WTC11 (cell line): ENCODE results near the gene BFSP1. TPM values are rescaled to one million over a fixed set of nuclear protein-coding genes. Genes with fewer than 3 reads are reported as not detected.

Experiments used
- ATAC-seq: fragments of 200-7000 bp; cut with Tn5 transposase; 2 replicates; pipeline ENCODE4 v1.10.0; 2021; ENCODE audit warnings: mild to moderate bottlenecking, moderate library complexity
- CTCF ChIA-PET: fragments of 300-600 bp; sonication (Branson Sonifier 250); formaldehyde crosslinking; loops from one replicate; lab custom pipeline; 2021; ENCODE audit warnings: antibody characterized with exemption; lab: Charles Lee
- POLR2A ChIA-PET: fragments of 350-600 bp; sonication (Branson Sonifier 250); formaldehyde crosslinking; loops from one replicate; lab custom pipeline; 2021; ENCODE audit warnings: antibody characterized with exemption; lab: Charles Lee
- DNase-seq: peaks from one replicate; pipeline ENCODE4 v3.0.0; 2021; ENCODE audit warnings: low spot score
- H3K27ac Mint-ChIP-seq: 2 replicates; pipeline ENCODE4 v1.8.0; 2021; ENCODE audit warnings: mixed read lengths
- H3K27me3 Mint-ChIP-seq: 2 replicates; pipeline ENCODE4 v1.8.0; 2021; ENCODE audit warnings: low read depth, mild to moderate bottlenecking, moderate library complexity, mixed read lengths
- H3K36me3 Mint-ChIP-seq: 2 replicates; pipeline ENCODE4 v1.8.0; 2021; ENCODE audit warnings: mixed read lengths
- H3K4me1 Mint-ChIP-seq: 2 replicates; pipeline ENCODE4 v1.8.0; 2022; ENCODE audit warnings: mixed read lengths
- H3K4me3 Mint-ChIP-seq: 2 replicates; pipeline ENCODE4 v1.8.0; 2021; ENCODE audit warnings: mild to moderate bottlenecking, moderate library complexity, mixed read lengths
- H3K9me3 Mint-ChIP-seq: 2 replicates; pipeline ENCODE4 v1.8.0; 2021; ENCODE audit warnings: mixed read lengths
- ESRRA ChIP-seq: sonication (generic); formaldehyde crosslinking; IDR thresholded peaks from 2 replicates; pipeline ENCODE4 v1.8.1; 2022; ENCODE audit warnings: mild to moderate bottlenecking, missing genetic modification reagents, borderline replicate concordance
- FOXJ3 ChIP-seq: sonication (generic); formaldehyde crosslinking; IDR thresholded peaks from 2 replicates; pipeline ENCODE4 v1.9.0; 2021; ENCODE audit warnings: missing genetic modification reagents, mild to moderate bottlenecking, borderline replicate concordance
- FOXK1 ChIP-seq: sonication (generic); formaldehyde crosslinking; IDR thresholded peaks from 2 replicates; pipeline ENCODE4 v1.8.0; 2022; ENCODE audit warnings: mild to moderate bottlenecking, moderate library complexity, missing genetic modification reagents
- IRF2 ChIP-seq: sonication (generic); formaldehyde crosslinking; IDR thresholded peaks from 2 replicates; pipeline ENCODE4 v1.8.0; 2022; ENCODE audit warnings: low read depth, missing genetic modification reagents, borderline replicate concordance
- JUN ChIP-seq: sonication (generic); formaldehyde crosslinking; IDR thresholded peaks from 2 replicates; pipeline ENCODE4 v1.8.0; 2023; ENCODE audit warnings: mild to moderate bottlenecking, missing genetic modification reagents
- MXD4 ChIP-seq: fragments of 250-450 bp; sonication (Bioruptor Pico); IDR thresholded peaks from 2 replicates; pipeline ENCODE4 v1.8.0; 2021; ENCODE audit warnings: mild to moderate bottlenecking, moderate library complexity, borderline replicate concordance
- NFYB ChIP-seq: sonication (generic); formaldehyde crosslinking; conservative IDR thresholded peaks from 2 replicates; pipeline ENCODE4 v1.8.0; 2022; ENCODE audit warnings: low read depth, missing genetic modification reagents
- NR1H2 ChIP-seq: sonication (generic); formaldehyde crosslinking; IDR thresholded peaks from 2 replicates; pipeline ENCODE4 v1.9.0; 2021; ENCODE audit warnings: mild to moderate bottlenecking, moderate library complexity, missing genetic modification reagents
- NR2C2 ChIP-seq: sonication (generic); formaldehyde crosslinking; IDR thresholded peaks from 2 replicates; pipeline ENCODE4 v1.8.0; 2022; ENCODE audit warnings: mild to moderate bottlenecking, missing genetic modification reagents
- NR3C1 ChIP-seq: sonication (generic); formaldehyde crosslinking; conservative IDR thresholded peaks from 2 replicates; pipeline ENCODE4 v1.8.1; 2023; ENCODE audit warnings: low read depth, mild to moderate bottlenecking, missing genetic modification reagents
- PRRX2 ChIP-seq: fragments of 250-450 bp; sonication (Bioruptor Pico); IDR thresholded peaks from 2 replicates; pipeline ENCODE4 v1.8.0; 2021; ENCODE audit warnings: mild to moderate bottlenecking
- SMAD4 ChIP-seq: sonication (generic); formaldehyde crosslinking; IDR thresholded peaks from 2 replicates; pipeline ENCODE4 v1.8.0; 2022; ENCODE audit warnings: mild to moderate bottlenecking, missing genetic modification reagents
- SOX15 ChIP-seq: fragments of 250-450 bp; sonication (Bioruptor Pico); IDR thresholded peaks from 2 replicates; pipeline ENCODE4 v1.9.0; 2021; ENCODE audit warnings: mild to moderate bottlenecking
- TCF7 ChIP-seq: sonication (generic); formaldehyde crosslinking; IDR thresholded peaks from 2 replicates; pipeline ENCODE4 v1.8.0; 2022; ENCODE audit warnings: mild to moderate bottlenecking, low read depth, missing genetic modification reagents, moderate library complexity
- ZBTB21 ChIP-seq: sonication (generic); formaldehyde crosslinking; IDR thresholded peaks from 2 replicates; pipeline ENCODE4 v1.8.1; 2023; ENCODE audit warnings: mild to moderate bottlenecking, missing genetic modification reagents, borderline replicate concordance
- ZNF138 ChIP-seq: sonication (generic); formaldehyde crosslinking; conservative IDR thresholded peaks from 2 replicates; pipeline ENCODE4 v1.8.1; 2022; ENCODE audit warnings: mild to moderate bottlenecking, moderate library complexity, missing genetic modification reagents
- ZNF219 ChIP-seq: sonication (generic); formaldehyde crosslinking; IDR thresholded peaks from 2 replicates; pipeline ENCODE4 v1.8.0; 2023; ENCODE audit warnings: missing genetic modification reagents, mild to moderate bottlenecking, borderline replicate concordance
- ZNF232 ChIP-seq: sonication (generic); formaldehyde crosslinking; IDR thresholded peaks from 2 replicates; pipeline ENCODE4 v1.8.0; 2022; ENCODE audit warnings: mild to moderate bottlenecking, missing genetic modification reagents
- ZNF317 ChIP-seq: sonication (generic); formaldehyde crosslinking; IDR thresholded peaks from 2 replicates; pipeline ENCODE4 v1.8.1; 2023; ENCODE audit warnings: low read depth, mild to moderate bottlenecking, moderate library complexity, missing genetic modification reagents, borderline replicate concordance
- ZNF423 ChIP-seq: fragments of 250-450 bp; sonication (Bioruptor Pico); IDR thresholded peaks from 2 replicates; pipeline ENCODE4 v2.1.2; 2022; ENCODE audit warnings: mild to moderate bottlenecking, moderate library complexity
- ZNF671 ChIP-seq: fragments of 250-450 bp; sonication (Bioruptor Pico); IDR thresholded peaks from 2 replicates; pipeline ENCODE4 v1.8.0; 2021; ENCODE audit warnings: mild to moderate bottlenecking
- total RNA-seq: library from RNA; stranded (reverse); gene quantifications from 3 replicates; pipeline ENCODE4 v1.2.3, GENCODE V29; 2021
- TF ChIP-seq, protein P1 (sequence below): sonication (generic); formaldehyde crosslinking; IDR thresholded peaks from 2 replicates; pipeline ENCODE4 v1.8.1; 2022; ENCODE audit warnings: low read depth, mild to moderate bottlenecking, moderate library complexity, missing genetic modification reagents, borderline replicate concordance
- TF ChIP-seq, protein P2 (sequence below): sonication (generic); formaldehyde crosslinking; IDR thresholded peaks from 2 replicates; pipeline ENCODE4 v1.8.0; 2022; ENCODE audit warnings: mild to moderate bottlenecking, missing genetic modification reagents
- TF ChIP-seq, protein P3 (sequence below): sonication (generic); formaldehyde crosslinking; IDR thresholded peaks from 2 replicates; pipeline ENCODE4 v1.8.0; 2023; ENCODE audit warnings: missing genetic modification reagents
- TF ChIP-seq, protein P4 (sequence below): sonication (generic); formaldehyde crosslinking; IDR thresholded peaks from 2 replicates; pipeline ENCODE4 v1.8.1; 2023; ENCODE audit warnings: mild to moderate bottlenecking, missing genetic modification reagents, borderline replicate concordance
- TF ChIP-seq, protein P5 (sequence below): fragments of 250-450 bp; sonication (Bioruptor Pico); IDR thresholded peaks from 2 replicates; pipeline ENCODE4 v1.9.0; 2021; ENCODE audit warnings: moderate library complexity, mild to moderate bottlenecking, inconsistent platforms, borderline replicate concordance
- TF ChIP-seq, protein P6 (sequence below): sonication (generic); formaldehyde crosslinking; IDR thresholded peaks from 2 replicates; pipeline ENCODE4 v1.8.0; 2023; ENCODE audit warnings: mild to moderate bottlenecking, missing genetic modification reagents

The BFSP1 gene
- total RNA-seq, 1 experiment from 2014 or later: 3.0 TPM

DNA sequence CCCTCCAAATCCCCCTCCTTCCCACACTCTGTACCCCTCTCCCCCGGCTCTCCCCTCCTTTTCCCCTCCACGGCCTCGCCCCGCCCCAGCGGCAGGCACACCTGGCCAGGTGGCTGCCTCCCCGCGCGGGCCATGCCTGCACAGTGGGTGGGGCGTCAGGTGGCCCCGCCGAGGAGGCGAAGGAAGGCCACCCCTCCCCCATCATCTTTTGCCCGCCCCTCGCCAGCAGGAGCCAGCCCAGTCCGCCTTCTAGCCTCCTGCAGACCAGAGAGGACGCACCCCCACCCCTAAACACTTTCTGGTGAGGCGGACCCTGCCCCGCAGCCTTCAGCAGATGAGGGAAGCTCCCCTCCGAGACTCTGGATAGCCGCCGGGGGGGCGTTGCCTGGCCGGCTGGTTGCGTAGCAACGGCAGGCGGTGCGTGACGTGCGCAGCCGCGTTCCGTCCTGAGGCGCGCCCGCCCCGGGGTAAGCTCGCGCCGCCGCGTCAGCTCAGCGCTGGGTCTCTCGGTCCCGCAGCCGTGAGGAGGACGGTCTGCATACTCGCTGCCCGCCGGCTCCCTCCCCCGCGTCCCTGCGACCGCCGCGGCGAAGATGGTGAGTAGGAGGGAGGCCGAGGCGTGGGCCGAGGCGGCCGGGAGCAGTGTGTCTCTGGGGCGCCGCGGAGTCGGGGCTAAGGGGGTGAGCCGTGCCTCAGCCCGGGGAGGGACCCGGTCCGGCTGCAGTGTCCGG, 38.6 kb upstream of the BFSP1 start, which contains the start of gene DSTN:
Gene DSTN (plus strand): TSS at position 460 of the 731 bp plus-strand sequence. CDS start 134 bp downstream, at position 594.
- peaks cover 4% of the 10 kb centered on the region; the same call in 1 of the 2 replicates for H3K9me3 Mint-ChIP-seq
- H3K27ac Mint-ChIP-seq: peak within 1 kb of the TSS; percentile 94
- DNase-seq (peak; percentile 97), ATAC-seq (peak; percentile 93)
- H3K36me3 Mint-ChIP-seq: 0 out of 2 replicates have a peak, but pooled peaks cover 2% of the 10 kb centered on the region
- CTCF ChIA-PET: interaction anchor here (0.7 to 1.9 kb wide), 14 partner anchors 10 to 369 kb away, joined by 3 to 12 read pairs (median 4); partner anchors contain the start of genes BFSP1 and RRBP1
- POLR2A ChIA-PET: interaction anchor here (0.6 to 2.7 kb wide), 17 partner anchors 8 to 400 kb away, joined by 3 to 23 read pairs (median 6); partner anchors contain the start of genes BFSP1, MGME1, RRBP1 and SNX5
- H3K4me1 Mint-ChIP-seq: peaks cover 50% of the 10 kb centered on the region
- peak within 1 kb of the TSS; percentile 88 for H3K4me3 Mint-ChIP-seq
- no peaks in the 10 kb centered on the region for H3K27me3 Mint-ChIP-seq
- TF ChIP-seq ZNF317 (CRISPR knock-in tag): no peak
- TF ChIP-seq MXD4 (CRISPR knock-in tag): no peak
- no peak for TF ChIP-seq NFYB (CRISPR knock-in tag)
- TF ChIP-seq NR3C1: 0 out of 2 replicates have a peak, but pooled peaks have one; percentile 81
- TF ChIP-seq, protein P1, sequence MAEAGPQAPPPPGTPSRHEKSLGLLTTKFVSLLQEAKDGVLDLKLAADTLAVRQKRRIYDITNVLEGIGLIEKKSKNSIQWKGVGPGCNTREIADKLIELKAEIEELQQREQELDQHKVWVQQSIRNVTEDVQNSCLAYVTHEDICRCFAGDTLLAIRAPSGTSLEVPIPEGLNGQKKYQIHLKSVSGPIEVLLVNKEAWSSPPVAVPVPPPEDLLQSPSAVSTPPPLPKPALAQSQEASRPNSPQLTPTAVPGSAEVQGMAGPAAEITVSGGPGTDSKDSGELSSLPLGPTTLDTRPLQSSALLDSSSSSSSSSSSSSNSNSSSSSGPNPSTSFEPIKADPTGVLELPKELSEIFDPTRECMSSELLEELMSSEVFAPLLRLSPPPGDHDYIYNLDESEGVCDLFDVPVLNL (CRISPR knock-in tag): no peak
- TF ChIP-seq, protein P2, sequence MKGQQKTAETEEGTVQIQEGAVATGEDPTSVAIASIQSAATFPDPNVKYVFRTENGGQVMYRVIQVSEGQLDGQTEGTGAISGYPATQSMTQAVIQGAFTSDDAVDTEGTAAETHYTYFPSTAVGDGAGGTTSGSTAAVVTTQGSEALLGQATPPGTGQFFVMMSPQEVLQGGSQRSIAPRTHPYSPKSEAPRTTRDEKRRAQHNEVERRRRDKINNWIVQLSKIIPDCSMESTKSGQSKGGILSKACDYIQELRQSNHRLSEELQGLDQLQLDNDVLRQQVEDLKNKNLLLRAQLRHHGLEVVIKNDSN (CRISPR knock-in tag): 0 out of 2 replicates have a peak, but pooled peaks have one; percentile 30
- TF ChIP-seq, protein P3, sequence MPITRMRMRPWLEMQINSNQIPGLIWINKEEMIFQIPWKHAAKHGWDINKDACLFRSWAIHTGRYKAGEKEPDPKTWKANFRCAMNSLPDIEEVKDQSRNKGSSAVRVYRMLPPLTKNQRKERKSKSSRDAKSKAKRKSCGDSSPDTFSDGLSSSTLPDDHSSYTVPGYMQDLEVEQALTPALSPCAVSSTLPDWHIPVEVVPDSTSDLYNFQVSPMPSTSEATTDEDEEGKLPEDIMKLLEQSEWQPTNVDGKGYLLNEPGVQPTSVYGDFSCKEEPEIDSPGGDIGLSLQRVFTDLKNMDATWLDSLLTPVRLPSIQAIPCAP (CRISPR knock-in tag): no peak
- TF ChIP-seq, protein P4, sequence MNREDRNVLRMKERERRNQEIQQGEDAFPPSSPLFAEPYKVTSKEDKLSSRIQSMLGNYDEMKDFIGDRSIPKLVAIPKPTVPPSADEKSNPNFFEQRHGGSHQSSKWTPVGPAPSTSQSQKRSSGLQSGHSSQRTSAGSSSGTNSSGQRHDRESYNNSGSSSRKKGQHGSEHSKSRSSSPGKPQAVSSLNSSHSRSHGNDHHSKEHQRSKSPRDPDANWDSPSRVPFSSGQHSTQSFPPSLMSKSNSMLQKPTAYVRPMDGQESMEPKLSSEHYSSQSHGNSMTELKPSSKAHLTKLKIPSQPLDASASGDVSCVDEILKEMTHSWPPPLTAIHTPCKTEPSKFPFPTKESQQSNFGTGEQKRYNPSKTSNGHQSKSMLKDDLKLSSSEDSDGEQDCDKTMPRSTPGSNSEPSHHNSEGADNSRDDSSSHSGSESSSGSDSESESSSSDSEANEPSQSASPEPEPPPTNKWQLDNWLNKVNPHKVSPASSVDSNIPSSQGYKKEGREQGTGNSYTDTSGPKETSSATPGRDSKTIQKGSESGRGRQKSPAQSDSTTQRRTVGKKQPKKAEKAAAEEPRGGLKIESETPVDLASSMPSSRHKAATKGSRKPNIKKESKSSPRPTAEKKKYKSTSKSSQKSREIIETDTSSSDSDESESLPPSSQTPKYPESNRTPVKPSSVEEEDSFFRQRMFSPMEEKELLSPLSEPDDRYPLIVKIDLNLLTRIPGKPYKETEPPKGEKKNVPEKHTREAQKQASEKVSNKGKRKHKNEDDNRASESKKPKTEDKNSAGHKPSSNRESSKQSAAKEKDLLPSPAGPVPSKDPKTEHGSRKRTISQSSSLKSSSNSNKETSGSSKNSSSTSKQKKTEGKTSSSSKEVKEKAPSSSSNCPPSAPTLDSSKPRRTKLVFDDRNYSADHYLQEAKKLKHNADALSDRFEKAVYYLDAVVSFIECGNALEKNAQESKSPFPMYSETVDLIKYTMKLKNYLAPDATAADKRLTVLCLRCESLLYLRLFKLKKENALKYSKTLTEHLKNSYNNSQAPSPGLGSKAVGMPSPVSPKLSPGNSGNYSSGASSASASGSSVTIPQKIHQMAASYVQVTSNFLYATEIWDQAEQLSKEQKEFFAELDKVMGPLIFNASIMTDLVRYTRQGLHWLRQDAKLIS (CRISPR knock-in tag): no peak; the same call in 1 of the 2 replicates
- TF ChIP-seq, protein P5, sequence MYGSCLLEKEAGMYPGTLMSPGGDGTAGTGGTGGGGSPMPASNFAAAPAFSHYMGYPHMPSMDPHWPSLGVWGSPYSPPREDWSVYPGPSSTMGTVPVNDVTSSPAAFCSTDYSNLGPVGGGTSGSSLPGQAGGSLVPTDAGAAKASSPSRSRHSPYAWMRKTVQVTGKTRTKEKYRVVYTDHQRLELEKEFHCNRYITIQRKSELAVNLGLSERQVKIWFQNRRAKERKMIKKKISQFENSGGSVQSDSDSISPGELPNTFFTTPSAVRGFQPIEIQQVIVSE (CRISPR knock-in tag): no peak
- no peak for TF ChIP-seq ZNF671 (CRISPR knock-in tag)
- TF ChIP-seq TCF7 (CRISPR knock-in tag): no peak
- TF ChIP-seq JUN (CRISPR knock-in tag): peak; percentile 81; the same call in 1 of the 2 replicates
- peak; percentile 61; the same call in 1 of the 2 replicates for TF ChIP-seq FOXK1 (CRISPR knock-in tag)
- peak; percentile 34; the same call in 1 of the 2 replicates for TF ChIP-seq ZNF219 (CRISPR knock-in tag)
- peak; percentile 16; the same call in 1 of the 2 replicates for TF ChIP-seq SMAD4 (CRISPR knock-in tag)
- no peak for TF ChIP-seq ESRRA (CRISPR knock-in tag)
- TF ChIP-seq ZBTB21 (CRISPR knock-in tag): no peak
- no peak for TF ChIP-seq PRRX2
- TF ChIP-seq ZNF423 (CRISPR knock-in tag): 0 out of 2 replicates have a peak, but pooled peaks have one; percentile 27
- no peak for TF ChIP-seq SOX15 (CRISPR knock-in tag)
- TF ChIP-seq, protein P6, sequence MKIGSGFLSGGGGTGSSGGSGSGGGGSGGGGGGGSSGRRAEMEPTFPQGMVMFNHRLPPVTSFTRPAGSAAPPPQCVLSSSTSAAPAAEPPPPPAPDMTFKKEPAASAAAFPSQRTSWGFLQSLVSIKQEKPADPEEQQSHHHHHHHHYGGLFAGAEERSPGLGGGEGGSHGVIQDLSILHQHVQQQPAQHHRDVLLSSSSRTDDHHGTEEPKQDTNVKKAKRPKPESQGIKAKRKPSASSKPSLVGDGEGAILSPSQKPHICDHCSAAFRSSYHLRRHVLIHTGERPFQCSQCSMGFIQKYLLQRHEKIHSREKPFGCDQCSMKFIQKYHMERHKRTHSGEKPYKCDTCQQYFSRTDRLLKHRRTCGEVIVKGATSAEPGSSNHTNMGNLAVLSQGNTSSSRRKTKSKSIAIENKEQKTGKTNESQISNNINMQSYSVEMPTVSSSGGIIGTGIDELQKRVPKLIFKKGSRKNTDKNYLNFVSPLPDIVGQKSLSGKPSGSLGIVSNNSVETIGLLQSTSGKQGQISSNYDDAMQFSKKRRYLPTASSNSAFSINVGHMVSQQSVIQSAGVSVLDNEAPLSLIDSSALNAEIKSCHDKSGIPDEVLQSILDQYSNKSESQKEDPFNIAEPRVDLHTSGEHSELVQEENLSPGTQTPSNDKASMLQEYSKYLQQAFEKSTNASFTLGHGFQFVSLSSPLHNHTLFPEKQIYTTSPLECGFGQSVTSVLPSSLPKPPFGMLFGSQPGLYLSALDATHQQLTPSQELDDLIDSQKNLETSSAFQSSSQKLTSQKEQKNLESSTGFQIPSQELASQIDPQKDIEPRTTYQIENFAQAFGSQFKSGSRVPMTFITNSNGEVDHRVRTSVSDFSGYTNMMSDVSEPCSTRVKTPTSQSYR (CRISPR knock-in tag): peak; percentile 94
- TF ChIP-seq NR1H2 (CRISPR knock-in tag): no peak
- no peak for TF ChIP-seq IRF2
- 0 out of 2 replicates have a peak, but pooled peaks have one; percentile 62 for TF ChIP-seq ZNF232 (CRISPR knock-in tag)
- TF ChIP-seq ZNF138 (CRISPR knock-in tag): no peak
- TF ChIP-seq NR2C2 (CRISPR knock-in tag): no peak
- TF ChIP-seq FOXJ3 (CRISPR knock-in tag): no peak
